Sigmoid colon (tissue), 7 donors: ENCODE data around the gene TMEM209. TPM values are rescaled to one million over a fixed set of nuclear protein-coding genes. Genes with fewer than 3 reads are reported as not detected.

Source experiments
- DNase-seq: peaks from one replicate; pipeline ENCODE4 v3.0.0-alpha.2; 2019
- H3K27ac ChIP-seq, 4 donors: fragments of 200-600 bp; sonication (generic); one replicate each; pipeline ENCODE4 v1.5.1; 2016 to 2019; ENCODE audit warnings: mild to moderate bottlenecking in 1 of 4
- H3K27me3 ChIP-seq, 3 donors: fragments of 200-600 bp; sonication (generic); one replicate each; pipeline ENCODE4 v1.5.1; 2019; ENCODE audit warnings: mild to moderate bottlenecking in 1 of 3
- H3K36me3 ChIP-seq, 4 donors: fragments of 200-600 bp; sonication (generic); one replicate each; pipeline ENCODE4 v1.5.1; 2016 to 2019
- H3K4me1 ChIP-seq, 4 donors: fragments of 200-600 bp; sonication (generic); one replicate each; pipeline ENCODE4 v1.5.1; 2017 to 2019
- H3K4me3 ChIP-seq, 4 donors: fragments of 200-600 bp; sonication (generic); one replicate each; pipeline ENCODE4 v1.5.1; 2017 to 2019; ENCODE audit warnings: mild to moderate bottlenecking in 2 of 4, moderate library complexity in 1 of 4
- H3K9me3 ChIP-seq, 4 donors: fragments of 200-600 bp in 3 of 4; sonication (generic) in 3 of 4; one replicate each; pipeline versions ENCODE4 v1.5.1 to v1.6.1; 2013 to 2019
- CTCF ChIP-seq, 4 experiments: fragments of 450-650 bp in 3 of 4; fragments of 200-600 bp in 1 of 4; IDR thresholded peaks; one replicate each; pipeline ENCODE4 v1.5.1; 2016 to 2019; ENCODE audit warnings: antibody characterized with exemption in 4 of 4, mild to moderate bottlenecking in 3 of 4, moderate library complexity in 2 of 4
- EP300 ChIP-seq, 4 donors: sonication (generic); formaldehyde crosslinking; IDR thresholded peaks; one replicate each; pipeline ENCODE4 v1.6.1; 2017; ENCODE audit warnings: antibody characterized with exemption in 4 of 4
- POLR2A ChIP-seq, 2 donors: fragments of 450-650 bp; IDR thresholded peaks; one replicate each; pipeline ENCODE4 v1.6.1; 2016; ENCODE audit warnings: antibody characterized with exemption in 2 of 2, mild to moderate bottlenecking in 2 of 2, moderate library complexity in 2 of 2
- POLR2AphosphoS5 ChIP-seq, 4 donors: sonication (generic); formaldehyde crosslinking; IDR thresholded peaks; one replicate each; pipeline ENCODE4 v1.6.1; 2017; ENCODE audit warnings: antibody characterized with exemption in 4 of 4
- WGBS, 2 donors: extraction: QIAGEN DNeasy Blood & Tissue Kit; methylation state at CpG; one replicate each; pipeline ENCODE4 v1.1.7; 2013; 5-methylcytosine and 5-hydroxymethylcytosine counted together
- intact Hi-C: fragments of 100-400 bp; cut with DNase I; formaldehyde crosslinking; loops from one replicate; pipeline ENCODE4 v1.15.1; 2023
- polyA plus RNA-seq, 3 donors: library from polyadenylated mRNA; stranded (reverse); fragments of 200-250 nt; gene quantifications; one replicate each; pipeline ENCODE4 v1.2.3, GENCODE V29; 2013
- total RNA-seq, 4 donors: library from RNA; depleted of rRNA; stranded (reverse); fragments of >200 nt; gene quantifications; one replicate each; pipeline ENCODE4 v1.1.0, GENCODE V29; 2016
- donor health status: healthy with polysubstance abuse.
- donor health status: Bipolar disorder and iron deficiency.
- donor health status: healthy.

TMEM209 gene
- total and polyA plus RNA-seq, 7 donors = 3.0 to 9.9 (median 8.7) TPM

- intact Hi-C loops = loop anchor here (5.0 kb wide), 2 partner anchors 136 to 284 kb away; partner anchors contain the start of genes KLHDC10 and MEST
- WGBS, 2 donors = 73 to 83% methylated on average over 2 of the region's 2 CpGs
- TF ChIP-seq CTCF (IDR thresholded peaks at IDR 0.05) (no peak), POLR2A (IDR thresholded peaks at IDR 0.05) (no peak), POLR2AphosphoS5 (IDR thresholded peaks at IDR 0.05) (no peak), EP300 (IDR thresholded peaks at IDR 0.05) (no peak)
- no peak overlapping the region for H3K27ac ChIP-seq
- H3K27me3 ChIP-seq = no peaks in the 10 kb centered on the region
- H3K4me1 ChIP-seq = peaks cover 0 to 12% (median 6%) of the 10 kb centered on the region in 4 donors
- H3K4me3 ChIP-seq = no peak overlapping the region
- DNase-seq = no peak
- H3K36me3 ChIP-seq = peaks cover 0 to 3% (median 0%) of the 10 kb centered on the region in 4 donors
- H3K9me3 ChIP-seq = no peaks in the 10 kb centered on the region
Measured at GRCh38 chr7:130208516-130208915, 3.3 kb upstream of the TMEM209 start.

- Histone ChIP-seq H3K27me3 (no peaks in the 10 kb centered on the region), H3K4me3 (no peak within 1 kb of the TSS), H3K4me1 (peaks cover 0 to 12% (median 6%) of the 10 kb centered on the region in 4 donors), H3K9me3 (no peaks in the 10 kb centered on the region), H3K36me3 (peaks cover 0 to 12% (median 1%) of the 10 kb centered on the region in 4 donors), H3K27ac (no peak within 1 kb of the TSS)
- no peak for DNase-seq
- intact Hi-C loops = loop anchor here (5.0 kb wide), 2 partner anchors 135 to 285 kb away; partner anchors contain the start of genes KLHDC10 and MEST
- TF ChIP-seq EP300 (IDR thresholded peaks at IDR 0.05) = no peak
- no peak for TF ChIP-seq POLR2A (IDR thresholded peaks at IDR 0.05)
- no peak for TF ChIP-seq POLR2AphosphoS5 (IDR thresholded peaks at IDR 0.05)
- no peak for TF ChIP-seq CTCF (IDR thresholded peaks at IDR 0.05)
Measured at GRCh38 chr7:130207642-130208041, 2.4 kb upstream of the TMEM209 start, which contains the start of gene SSMEM1. Gene SSMEM1, plus strand, starts transcription at chr7:130207860. Its CDS starts 51 bp downstream, at chr7:130207911.

GRCh38 chr7:130207033-130207432, 1.8 kb upstream of the TMEM209 start:
- no peak overlapping the region for H3K4me3 ChIP-seq
- no peak overlapping the region for H3K27ac ChIP-seq
- H3K9me3 ChIP-seq = no peaks in the 10 kb centered on the region
- DNase-seq = no peak
- H3K36me3 ChIP-seq = peaks cover 3 to 17% (median 6%) of the 10 kb centered on the region in 4 donors
- H3K4me1 ChIP-seq = peaks cover 0 to 12% (median 6%) of the 10 kb centered on the region in 4 donors
- WGBS, 2 donors = 79 to 88% methylated on average over 5 of the region's 5 CpGs
- no peaks in the 10 kb centered on the region for H3K27me3 ChIP-seq
- TF ChIP-seq EP300 (IDR thresholded peaks at IDR 0.05) (no peak), POLR2A (IDR thresholded peaks at IDR 0.05) (no peak), POLR2AphosphoS5 (IDR thresholded peaks at IDR 0.05) (no peak), CTCF (IDR thresholded peaks at IDR 0.05) (no peak)
- intact Hi-C loops = loop anchor here (5.0 kb wide), 2 partner anchors 135 to 285 kb away; partner anchors contain the start of genes KLHDC10 and MEST

- DNase-seq = no peak
- Histone ChIP-seq H3K27ac (no peak overlapping the region), H3K4me3 (no peak overlapping the region), H3K4me1 (peaks cover 0 to 12% (median 6%) of the 10 kb centered on the region in 4 donors), H3K9me3 (no peaks in the 10 kb centered on the region), H3K36me3 (peaks cover 5 to 67% (median 17%) of the 10 kb centered on the region in 4 donors), H3K27me3 (no peaks in the 10 kb centered on the region)
- TF ChIP-seq CTCF (IDR thresholded peaks at IDR 0.05) (no peak), EP300 (IDR thresholded peaks at IDR 0.05) (no peak), POLR2A (IDR thresholded peaks at IDR 0.05) (no peak), POLR2AphosphoS5 (IDR thresholded peaks at IDR 0.05) (no peak)
- WGBS, 2 donors = 22 to 76% methylated on average over 7 of the region's 7 CpGs
- intact Hi-C loops = no loop called here
Measured at GRCh38 chr7:130201796-130202195, 3.4 kb downstream of the TMEM209 start.

- WGBS, 2 donors = 50 to 73% methylated on average over 2 of the region's 2 CpGs
Measured at GRCh38 chr7:130197094-130197493, 8.1 kb downstream of the TMEM209 start.

More at GRCh38 chr7:130197094-130197493, 8.1 kb downstream of the TMEM209 start:
- intact Hi-C loops = no loop called here
- no peak overlapping the region for H3K4me3 ChIP-seq
- H3K36me3 ChIP-seq = peaks cover under 1 to 81% (median 16%) of the 10 kb centered on the region in 4 donors
- H3K4me1 ChIP-seq = no peaks in the 10 kb centered on the region
- TF ChIP-seq EP300 (IDR thresholded peaks at IDR 0.05) = no peak
- no peak for TF ChIP-seq POLR2A (IDR thresholded peaks at IDR 0.05)
- TF ChIP-seq POLR2AphosphoS5 (IDR thresholded peaks at IDR 0.05) = no peak
- no peak for TF ChIP-seq CTCF (IDR thresholded peaks at IDR 0.05)
- no peaks in the 10 kb centered on the region for H3K27me3 ChIP-seq
- no peaks in the 10 kb centered on the region for H3K9me3 ChIP-seq
- no peak overlapping the region for H3K27ac ChIP-seq
- no peak for DNase-seq
